Lower leg skin (tissue), 3 donors: Measurements from ENCODE around the gene ST6GALNAC3.

Experiments
- CTCF ChIP-seq, 3 donors: fragments of 450-650 bp; IDR thresholded peaks; one replicate each; pipeline ENCODE4 v1.5.1; 2016; ENCODE audit warnings: antibody characterized with exemption in 3 of 3, mild to moderate bottlenecking in 3 of 3, moderate library complexity in 2 of 3
- POLR2A ChIP-seq, 2 donors: fragments of 450-650 bp; IDR thresholded peaks; one replicate each; pipeline ENCODE4 v1.6.1; 2016 to 2017; ENCODE audit warnings: antibody characterized with exemption in 2 of 2, mild to moderate bottlenecking in 1 of 2, moderate library complexity in 1 of 2

- no peak for TF ChIP-seq CTCF (IDR thresholded peaks at IDR 0.05)
- no peak for TF ChIP-seq POLR2A (IDR thresholded peaks at IDR 0.05)
Measured at GRCh38 chr1:76390456-76390855, 315.9 kb downstream of the ST6GALNAC3 start.
